Activated naive CD4-positive, alpha-beta T cell treated with anti-CD3 and anti-CD28 coated beads, Interleukin-2, amount 50 U/mL, for 72 hours (primary cell): ENCODE measurements around the gene SETBP1. TPM values are rescaled to one million over a fixed set of nuclear protein-coding genes. Genes with fewer than 3 reads are reported as not detected.
A peak's percentile ranks its signal among the peaks of the same experiment; 100 is the strongest.

ENCODE experiments used
- ATAC-seq, 2 donors: fragments of 150-1000 bp; cut with Tn5 transposase; 2 replicates each; pipeline ENCODE4 v1.10.0; 2021; ENCODE audit warnings: mild to moderate bottlenecking in 2 of 2, moderate library complexity in 2 of 2
- DNase-seq, 2 donors: peaks; one replicate each; pipeline ENCODE4 v3.0.0; 2021 to 2022; ENCODE audit warnings: low spot score in 2 of 2
- H3K27ac Mint-ChIP-seq, 2 donors: one replicate each; pipeline ENCODE4 v1.8.0; 2022; ENCODE audit warnings: mild to moderate bottlenecking in 2 of 2, mixed read lengths in 2 of 2
- H3K36me3 Mint-ChIP-seq, 2 donors: one replicate each; pipeline ENCODE4 v1.8.0; 2022; ENCODE audit warnings: mixed read lengths in 2 of 2
- H3K9me3 Mint-ChIP-seq, 2 donors: one replicate each; pipeline ENCODE4 v1.8.0; 2022; ENCODE audit warnings: mixed read lengths in 2 of 2
- total RNA-seq, 2 donors: library from RNA; stranded (reverse); gene quantifications; one replicate each; pipeline ENCODE4 v1.2.3, GENCODE V29; 2022

SETBP1 gene
- total RNA-seq, 2 donors from 2014 or later = 1.2 to 2.7 TPM

GRCh38 chr18:44733069-44733753 is 52.5 kb downstream of the SETBP1 start:
- DNase-seq (peak; percentile 13 to 57), ATAC-seq (peak; percentile 84 to 94)
- H3K9me3 Mint-ChIP-seq = peaks cover 0 to 5% of the 10 kb centered on the region in 2 donors
- H3K36me3 Mint-ChIP-seq = peaks cover 4 to 16% of the 10 kb centered on the region in 2 donors
- no peak overlapping the region for H3K27ac Mint-ChIP-seq

- H3K27ac Mint-ChIP-seq = no peak overlapping the region
- peaks cover 0 to 7% of the 10 kb centered on the region in 2 donors for H3K9me3 Mint-ChIP-seq
- ATAC-seq (peak in 1 of 2 donors; percentile 43), DNase-seq (no peak)
- peaks cover 4 to 11% of the 10 kb centered on the region in 2 donors for H3K36me3 Mint-ChIP-seq
These were observed 53.2 kb downstream of the SETBP1 start for GRCh38 chr18:44733754-44734465.

GRCh38 chr18:44735096-44735495 is 54.4 kb downstream of the SETBP1 start:
- Mint-ChIP-seq H3K27ac (no peak overlapping the region), H3K9me3 (peaks cover 0 to 10% of the 10 kb centered on the region in 2 donors), H3K36me3 (peaks cover 4% of the 10 kb centered on the region in 2 donors)
- DNase-seq = no peak
- ATAC-seq = no peak

DNA sequence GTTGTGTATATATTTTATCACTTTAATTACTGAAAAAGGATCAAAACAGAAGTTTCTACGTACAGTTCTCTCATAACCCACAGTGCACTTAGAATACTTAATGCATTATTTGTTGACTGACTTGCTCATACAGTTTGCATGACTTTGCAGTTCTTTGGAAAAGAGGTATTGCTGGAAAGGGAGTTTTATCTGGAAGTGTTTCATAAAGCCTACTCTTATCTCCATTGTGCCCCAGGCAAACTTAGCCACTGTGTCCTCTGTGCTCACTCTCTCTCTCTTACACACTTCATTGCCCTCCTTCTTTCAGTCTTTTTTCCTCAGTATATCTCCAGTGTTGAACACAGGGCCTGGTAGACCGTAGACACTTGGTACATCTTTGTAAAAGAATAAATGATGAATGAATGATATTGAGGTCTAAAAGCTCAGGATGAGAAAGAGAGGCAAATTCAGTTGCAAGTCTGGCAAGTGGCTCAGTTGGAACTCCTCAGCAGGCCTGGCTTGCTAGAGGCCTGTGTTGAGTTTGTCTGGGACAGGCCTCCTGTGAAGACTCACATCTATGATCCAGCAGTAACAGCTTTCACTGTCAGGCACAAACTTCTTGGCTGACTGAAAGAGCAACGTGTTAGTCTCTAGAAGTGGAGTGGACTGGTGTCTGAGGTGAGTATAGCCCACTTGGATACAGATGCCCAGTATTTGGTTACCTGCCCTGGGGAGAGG is 56.1 kb downstream of the SETBP1 start:
- Mint-ChIP-seq H3K36me3 (no peaks in the 10 kb centered on the region), H3K27ac (no peak overlapping the region), H3K9me3 (peaks cover 0 to 5% of the 10 kb centered on the region in 2 donors)
- DNase-seq (no peak), ATAC-seq (no peak)

DNA sequence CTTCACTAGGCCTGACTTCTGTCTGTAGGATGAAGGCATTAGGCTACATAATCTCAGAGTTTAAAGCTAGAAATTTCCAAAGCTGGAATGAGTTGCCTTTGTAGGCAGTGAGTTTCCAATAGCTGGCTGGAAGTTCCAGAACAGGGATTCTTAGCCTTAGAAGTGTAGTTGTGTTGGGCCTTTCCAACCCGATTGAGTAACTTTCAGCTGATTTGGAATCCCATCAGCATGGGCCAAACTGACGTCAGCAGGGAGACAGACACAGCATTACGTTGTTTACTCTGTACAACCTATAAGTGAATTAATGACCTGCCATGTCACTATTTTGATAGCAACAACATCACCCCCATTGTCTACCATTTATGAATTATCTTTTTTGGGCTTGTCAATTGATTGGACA is 56.9 kb downstream of the SETBP1 start:
- H3K9me3 Mint-ChIP-seq = peaks cover 0 to 5% of the 10 kb centered on the region in 2 donors
- no peak overlapping the region for H3K27ac Mint-ChIP-seq
- ATAC-seq (no peak), DNase-seq (no peak)
- H3K36me3 Mint-ChIP-seq = no peaks in the 10 kb centered on the region

DNA sequence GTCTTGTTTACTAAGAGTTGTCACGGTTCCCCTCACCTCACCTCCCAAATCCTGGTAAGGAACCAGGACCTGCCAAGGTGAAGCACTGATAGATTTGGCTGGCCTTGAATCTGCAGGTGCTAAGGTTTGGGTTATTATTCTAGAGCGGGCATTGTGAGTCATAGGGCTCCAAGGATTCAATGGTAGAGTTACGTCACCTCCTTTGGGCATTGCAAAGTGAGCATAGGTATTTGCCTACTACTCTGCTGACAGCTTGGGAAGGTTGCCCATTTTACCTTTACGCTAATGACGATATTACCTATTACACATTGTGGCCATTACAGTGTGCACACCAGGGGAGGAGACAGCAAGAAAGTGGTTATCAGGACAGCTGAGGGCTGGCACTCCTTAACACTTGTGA is 59.3 kb downstream of the SETBP1 start:
- Mint-ChIP-seq H3K9me3 (peaks cover 0 to 5% of the 10 kb centered on the region in 2 donors), H3K36me3 (no peaks in the 10 kb centered on the region), H3K27ac (no peak overlapping the region)
- DNase-seq = no peak
- no peak for ATAC-seq

- H3K9me3 Mint-ChIP-seq = peaks cover 0 to 5% of the 10 kb centered on the region in 2 donors
- DNase-seq = no peak
- no peak for ATAC-seq
- H3K27ac Mint-ChIP-seq = no peak overlapping the region
- H3K36me3 Mint-ChIP-seq = no peaks in the 10 kb centered on the region
These were observed 60.4 kb downstream of the SETBP1 start for GRCh38 chr18:44741085-44741484.

DNA sequence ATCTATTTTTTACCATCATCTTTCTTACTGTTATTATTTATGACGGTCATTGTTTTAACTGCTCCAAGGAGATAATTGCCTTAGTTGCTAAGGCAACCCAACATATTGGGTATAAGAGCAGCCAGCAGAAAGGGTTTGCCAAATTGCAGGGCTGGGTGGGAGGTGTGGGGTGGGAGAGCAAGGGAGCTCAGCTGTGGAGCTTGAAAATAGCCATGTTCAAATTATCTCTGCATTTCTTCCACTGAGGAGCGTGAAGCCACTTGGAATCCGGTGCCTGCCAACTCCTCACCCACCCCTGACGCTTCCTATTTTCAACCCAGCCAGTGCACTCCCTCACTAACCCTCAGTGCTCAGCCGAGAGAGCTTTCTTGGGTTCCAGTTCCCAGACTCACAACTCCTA is 60.8 kb downstream of the SETBP1 start:
- H3K27ac Mint-ChIP-seq = no peak overlapping the region
- ATAC-seq (no peak), DNase-seq (no peak)
- no peaks in the 10 kb centered on the region for H3K36me3 Mint-ChIP-seq
- peaks cover 0 to 5% of the 10 kb centered on the region in 2 donors for H3K9me3 Mint-ChIP-seq

DNA sequence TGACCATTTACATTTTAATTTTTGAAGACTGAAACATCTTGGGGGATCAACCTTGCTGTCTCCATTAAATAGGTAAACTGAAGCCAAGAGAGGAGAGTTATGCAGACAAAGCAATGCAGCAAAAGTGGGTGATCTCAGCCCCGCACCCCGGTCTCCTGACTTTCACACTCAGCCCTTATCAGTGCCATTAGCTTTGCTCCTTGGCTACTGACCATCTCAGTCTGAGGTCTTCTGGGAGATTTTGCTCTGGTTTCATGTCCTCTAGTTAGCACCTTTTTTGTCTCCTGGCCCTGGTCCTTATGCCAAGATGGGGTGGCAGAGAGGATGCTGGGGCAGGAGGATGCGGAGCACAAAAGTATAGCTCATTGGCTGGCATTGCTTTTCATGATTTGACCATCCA is 61.4 kb downstream of the SETBP1 start:
- no peak overlapping the region for H3K27ac Mint-ChIP-seq
- no peaks in the 10 kb centered on the region for H3K36me3 Mint-ChIP-seq
- H3K9me3 Mint-ChIP-seq = peaks cover 0 to 5% of the 10 kb centered on the region in 2 donors
- DNase-seq (no peak), ATAC-seq (no peak)

DNA sequence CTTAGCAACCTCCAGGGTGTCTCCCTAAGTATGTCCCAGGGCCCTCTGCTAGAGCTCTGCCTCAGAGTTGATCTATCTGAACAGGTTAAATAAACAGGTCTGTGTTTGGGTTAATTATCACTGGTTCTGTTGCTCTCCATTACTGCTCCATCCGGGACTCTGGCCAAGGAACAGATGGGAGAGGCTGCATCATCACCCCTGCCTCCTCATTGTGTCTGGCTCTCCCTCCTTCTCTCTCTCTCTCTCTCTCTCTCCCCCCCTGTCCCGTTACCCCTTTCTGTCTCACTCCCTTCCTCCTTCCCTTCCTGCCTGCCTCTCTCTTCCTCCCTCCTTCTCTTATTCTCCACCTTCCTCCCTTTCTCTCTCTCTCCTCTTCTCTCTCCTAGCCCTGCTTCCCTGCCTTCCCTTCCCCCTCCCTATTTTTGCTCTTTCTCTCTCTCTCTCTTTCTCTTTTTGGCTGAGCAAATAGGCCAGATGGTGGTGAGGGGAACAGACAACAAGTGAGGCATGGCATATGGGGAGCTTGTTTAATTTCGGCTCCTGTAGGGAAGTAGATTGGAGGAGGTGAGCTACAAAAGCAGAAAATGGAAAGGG is 62.1 kb downstream of the SETBP1 start:
- Mint-ChIP-seq H3K9me3 (peaks cover 0 to 5% of the 10 kb centered on the region in 2 donors), H3K27ac (no peak overlapping the region), H3K36me3 (no peaks in the 10 kb centered on the region)
- no peak for ATAC-seq
- no peak for DNase-seq

DNA sequence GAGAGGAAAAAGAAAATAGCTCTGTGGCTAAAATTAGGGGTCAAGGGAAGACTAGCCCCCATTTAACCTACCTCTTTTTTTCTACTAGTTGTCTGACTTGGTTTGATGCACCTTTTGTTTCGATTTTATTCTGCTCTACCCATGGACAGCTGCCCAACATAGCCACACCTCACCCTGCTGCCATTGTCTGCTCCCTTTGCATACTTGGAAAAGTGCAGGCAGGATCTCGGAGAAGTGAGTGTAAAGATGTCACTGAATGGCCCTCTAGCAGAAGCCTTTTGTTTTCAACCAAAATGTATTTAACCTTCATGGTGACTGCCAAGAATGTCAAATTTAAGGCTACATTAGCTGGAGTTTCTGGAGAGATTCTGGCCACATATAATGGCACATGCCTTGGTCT is 62.9 kb downstream of the SETBP1 start:
- no peak overlapping the region for H3K27ac Mint-ChIP-seq

GRCh38 chr18:44744161-44745121 is 63.8 kb downstream of the SETBP1 start:
- no peak for DNase-seq
- ATAC-seq = no peak
- H3K36me3 Mint-ChIP-seq = no peaks in the 10 kb centered on the region
- no peak overlapping the region for H3K27ac Mint-ChIP-seq
- no peaks in the 10 kb centered on the region for H3K9me3 Mint-ChIP-seq

More for the DNA sequence above, 62.9 kb downstream of the SETBP1 start:
- H3K9me3 Mint-ChIP-seq = peaks cover 0 to 5% of the 10 kb centered on the region in 2 donors
- DNase-seq = no peak
- H3K36me3 Mint-ChIP-seq = no peaks in the 10 kb centered on the region
- no peak for ATAC-seq

DNA sequence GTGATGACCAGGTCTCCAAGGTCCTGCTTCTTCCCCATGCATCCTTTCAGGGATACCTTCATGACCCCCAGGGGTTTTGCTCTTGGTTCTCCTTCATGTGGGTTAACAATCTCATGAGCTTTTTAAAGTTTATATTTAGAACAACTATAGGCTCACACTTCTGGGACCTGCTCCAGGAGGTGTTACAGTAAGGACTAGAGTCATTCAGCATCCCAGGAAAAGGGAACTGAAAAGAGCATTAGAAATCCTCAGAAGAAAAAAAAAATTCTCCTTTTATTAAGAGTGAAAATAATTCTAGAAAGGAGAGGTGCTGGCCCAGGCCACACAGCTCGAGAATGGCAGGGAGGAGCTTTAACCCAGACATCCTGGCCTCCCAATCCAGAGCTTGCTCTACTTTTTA is 66.5 kb downstream of the SETBP1 start:
- peaks cover 4 to 6% of the 10 kb centered on the region in 2 donors for H3K9me3 Mint-ChIP-seq
- ATAC-seq (no peak), DNase-seq (no peak)
- no peak overlapping the region for H3K27ac Mint-ChIP-seq
- H3K36me3 Mint-ChIP-seq = peaks cover 0 to 5% of the 10 kb centered on the region in 2 donors

DNA sequence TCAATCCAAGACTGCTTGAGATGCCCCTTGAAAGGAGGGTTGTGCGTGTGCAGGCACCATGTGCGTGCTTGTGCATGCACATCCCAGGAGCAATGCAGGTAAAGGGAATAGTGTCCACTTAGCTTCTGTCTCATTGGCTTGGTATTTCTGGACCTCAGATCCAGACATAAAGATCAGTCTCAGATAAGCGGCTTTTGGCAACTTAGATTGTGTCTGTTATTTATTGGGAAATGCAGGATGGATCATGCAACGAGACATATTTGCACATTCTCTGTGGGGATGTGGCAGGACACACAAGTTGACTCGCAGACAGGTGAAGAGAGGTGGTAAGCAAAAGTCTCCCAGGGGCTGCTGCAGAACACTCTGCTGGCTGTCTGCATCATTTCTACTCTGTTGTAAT is 67.9 kb downstream of the SETBP1 start:
- no peak overlapping the region for H3K27ac Mint-ChIP-seq
- H3K36me3 Mint-ChIP-seq = peaks cover 0 to 14% of the 10 kb centered on the region in 2 donors
- H3K9me3 Mint-ChIP-seq = peaks cover 7 to 8% of the 10 kb centered on the region in 2 donors
- ATAC-seq (no peak), DNase-seq (no peak)

- DNase-seq (no peak), ATAC-seq (no peak)
- Mint-ChIP-seq H3K27ac (no peak overlapping the region), H3K36me3 (peaks cover 0 to 23% of the 10 kb centered on the region in 2 donors), H3K9me3 (peaks cover 7 to 9% of the 10 kb centered on the region in 2 donors)
These were observed 70.1 kb downstream of the SETBP1 start for GRCh38 chr18:44750774-44751173.

DNA sequence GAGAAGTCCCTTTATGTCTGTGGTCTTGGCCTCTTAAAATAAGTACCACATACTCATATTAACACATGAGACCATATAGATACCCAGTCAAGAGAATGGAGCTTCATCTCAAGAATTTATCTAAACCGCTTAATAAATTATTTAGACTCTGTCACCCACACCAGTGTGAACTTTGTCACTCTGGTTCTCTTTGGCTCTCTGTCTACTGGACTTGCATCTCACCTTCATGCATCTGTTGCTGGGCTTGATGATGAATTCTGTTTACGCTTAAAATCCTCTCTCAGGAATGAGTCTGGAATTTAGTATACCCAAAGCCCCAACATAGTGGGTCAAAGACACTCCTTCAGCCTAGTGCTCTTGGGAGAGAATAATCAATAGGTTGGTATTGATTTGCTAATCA is 73.9 kb downstream of the SETBP1 start:
- Mint-ChIP-seq H3K27ac (no peak overlapping the region), H3K9me3 (peaks cover 7 to 9% of the 10 kb centered on the region in 2 donors), H3K36me3 (peaks cover 4 to 28% of the 10 kb centered on the region in 2 donors)
- no peak for DNase-seq
- no peak for ATAC-seq
